GM12872 (cell line): ENCODE data around the gene ZIC4.

Experiments used
- CTCF ChIP-seq: IDR thresholded peaks from 3 replicates; pipeline ENCODE4 v1.5.1; 2011; ENCODE audit warnings: low read depth, mild to moderate bottlenecking, low read length, moderate library complexity; ENCODE audit not compliant: insufficient read depth

Gene ZIC4

GRCh38 chr3:147421184-147421912 lies 15.0 kb upstream of the ZIC4 start:
- no peak for TF ChIP-seq CTCF

- no peak for TF ChIP-seq CTCF
These were observed 14.2 kb upstream of the ZIC4 start for GRCh38 chr3:147420353-147421183.

GRCh38 chr3:147419781-147420224 lies 13.5 kb upstream of the ZIC4 start:
- no peak for TF ChIP-seq CTCF

GRCh38 chr3:147418808-147419701 lies 12.7 kb upstream of the ZIC4 start:
- TF ChIP-seq CTCF, result no peak

GRCh38 chr3:147418371-147418781 lies 12.0 kb upstream of the ZIC4 start:
- TF ChIP-seq CTCF, result no peak

GRCh38 chr3:147417551-147418295 lies 11.4 kb upstream of the ZIC4 start:
- no peak for TF ChIP-seq CTCF
